Fibroblast of skin of right biceps (primary cell): ENCODE measurements around the gene NVL.

Experiments
- DNase-seq: peaks from one replicate; pipeline ENCODE4 v3.0.0-alpha.2; 2013

The NVL gene

DNA sequence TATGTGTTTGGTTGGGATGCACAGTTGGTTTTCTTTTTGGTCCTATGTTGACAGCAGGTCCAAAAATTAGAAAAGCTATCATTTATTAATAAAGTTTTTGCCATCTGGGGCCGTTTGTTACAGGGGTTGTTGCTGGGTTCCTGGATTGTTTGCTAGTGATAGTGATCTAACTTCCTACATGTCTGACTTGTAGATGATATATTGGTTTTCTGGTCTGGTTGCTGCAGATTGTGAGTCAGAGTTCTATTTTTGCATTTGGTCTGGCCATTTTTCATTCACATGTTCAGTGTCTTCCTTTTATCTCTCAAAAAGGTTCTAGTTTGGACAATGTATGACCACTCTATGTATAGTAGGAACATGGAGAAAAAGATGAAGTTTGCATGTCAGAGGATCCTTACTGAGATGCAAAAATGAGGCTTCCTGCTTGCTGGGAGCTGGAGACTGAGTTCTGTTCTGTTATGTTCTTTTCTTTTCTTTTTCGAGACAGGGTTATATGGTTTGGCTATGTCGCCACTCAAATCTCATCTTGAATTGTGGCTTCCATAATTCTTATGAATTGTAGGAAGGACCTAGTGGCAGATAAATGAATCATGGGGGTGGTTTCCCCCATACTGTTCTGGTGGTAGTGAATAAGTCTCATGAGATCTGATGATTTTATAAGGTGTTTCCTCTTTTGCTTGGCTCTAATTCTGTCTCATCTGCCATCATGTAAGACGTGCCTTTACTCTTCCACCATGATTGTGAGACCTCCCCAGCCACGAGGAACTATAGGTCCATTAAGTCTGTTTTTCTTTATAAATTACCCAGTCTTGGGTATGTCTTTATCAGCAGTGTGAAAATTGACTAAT is 4.2 kb upstream of the NVL start:
- DNase-seq, result peak; percentile 62

DNA sequence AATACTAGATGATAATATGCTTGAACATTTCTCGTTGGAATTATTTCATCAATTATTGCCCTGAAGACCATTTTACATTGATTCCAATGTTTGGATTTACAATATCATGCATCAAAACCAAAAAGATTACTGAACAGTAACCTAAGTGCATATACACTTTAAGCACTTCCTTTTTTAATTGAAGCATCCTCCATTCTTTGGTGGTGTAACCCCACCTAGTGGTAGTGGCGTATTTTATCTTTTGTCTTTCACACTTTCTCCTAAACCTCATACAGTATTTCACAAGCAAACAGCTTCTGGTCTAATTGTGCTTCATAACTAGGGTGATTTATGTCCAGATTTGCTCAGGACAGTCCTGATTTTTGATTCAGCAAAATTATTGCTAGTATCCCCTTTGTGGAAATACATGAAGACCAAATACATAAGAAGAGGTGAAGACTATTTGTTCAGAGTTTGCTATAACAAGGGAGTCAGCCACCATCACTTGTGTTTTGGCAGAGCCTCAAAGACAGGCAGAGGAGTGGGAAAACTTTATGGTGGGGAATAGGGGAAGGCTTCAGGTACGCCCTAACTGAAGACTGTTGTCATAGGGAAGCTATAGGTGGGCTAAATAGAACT is 3.4 kb upstream of the NVL start:
- DNase-seq, result peak; percentile 64

DNA sequence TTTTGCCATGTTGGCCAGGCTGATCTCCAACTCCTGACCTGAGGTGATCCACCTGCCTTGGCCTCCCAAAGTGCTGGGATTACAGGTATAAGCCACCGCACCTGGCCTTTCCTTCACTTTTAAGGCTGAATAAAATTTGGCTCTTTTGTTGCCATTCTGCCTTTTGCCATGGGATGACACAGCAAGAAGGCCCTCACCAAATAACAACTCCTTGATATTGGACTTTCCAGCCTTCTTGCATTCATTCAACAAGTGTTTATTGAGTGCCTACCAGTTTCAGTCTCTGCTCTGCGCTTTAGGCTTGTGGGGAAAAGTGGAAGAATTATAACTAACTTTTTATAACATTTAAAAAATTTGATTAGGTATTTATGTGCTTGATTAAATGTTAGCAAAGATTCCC is 1.9 kb upstream of the NVL start:
- no peak for DNase-seq

DNA sequence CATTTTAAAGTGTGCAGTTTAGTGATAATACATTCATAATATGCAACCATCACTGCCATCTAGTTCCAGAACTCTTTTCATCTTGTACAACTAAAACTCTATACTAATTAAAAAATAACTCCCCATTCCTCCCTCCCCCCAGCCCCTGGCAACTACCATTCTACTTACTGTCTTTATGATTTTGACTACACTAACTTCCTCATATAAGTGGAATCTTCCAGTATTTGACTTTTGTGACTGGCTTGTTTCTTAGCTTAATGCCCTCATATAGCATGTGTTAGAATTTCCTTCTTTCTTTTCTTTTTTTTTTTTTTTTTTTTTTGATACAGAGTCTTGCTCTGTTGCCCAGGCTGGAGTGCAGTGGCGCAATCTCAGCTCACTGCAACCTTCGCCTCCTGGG is 1.4 kb upstream of the NVL start:
- DNase-seq, result no peak

DNA sequence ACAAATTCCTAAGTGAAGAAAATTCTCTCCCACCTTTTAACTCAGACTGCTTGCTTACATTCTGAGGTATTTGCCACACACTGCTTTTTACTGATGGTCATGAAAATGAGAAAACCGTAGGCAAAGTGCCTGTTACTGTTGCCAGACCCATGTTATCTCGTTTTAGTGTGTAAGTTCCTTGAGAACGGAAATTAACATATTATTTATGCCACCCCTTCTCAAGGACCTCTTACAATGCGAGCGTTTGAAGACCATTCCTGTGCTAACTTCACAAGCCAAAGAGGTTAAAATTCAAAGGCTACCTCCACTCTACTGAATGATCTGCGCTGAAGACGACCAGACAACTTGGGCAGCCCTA is 509 bp downstream of the NVL start:
- no peak for DNase-seq

DNA sequence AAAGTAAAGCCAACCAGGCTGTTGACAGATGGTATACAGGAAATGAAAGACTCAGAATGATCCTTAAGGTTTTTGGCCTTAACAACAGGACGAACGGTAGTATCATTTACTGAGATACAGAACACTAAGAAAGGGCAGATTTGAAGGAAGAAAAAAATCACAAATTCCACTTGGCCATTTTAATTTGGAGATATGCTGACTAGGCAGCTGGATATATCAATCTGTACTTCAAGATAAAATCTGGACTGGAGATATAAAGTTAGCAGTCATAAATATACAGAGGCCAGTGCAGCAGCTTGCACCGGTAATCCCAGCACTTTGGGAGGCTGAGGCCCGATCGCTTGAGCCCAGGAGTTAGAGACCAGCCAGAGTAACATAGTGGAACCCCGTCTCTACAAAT is 1.3 kb downstream of the NVL start:
- DNase-seq, result no peak

DNA sequence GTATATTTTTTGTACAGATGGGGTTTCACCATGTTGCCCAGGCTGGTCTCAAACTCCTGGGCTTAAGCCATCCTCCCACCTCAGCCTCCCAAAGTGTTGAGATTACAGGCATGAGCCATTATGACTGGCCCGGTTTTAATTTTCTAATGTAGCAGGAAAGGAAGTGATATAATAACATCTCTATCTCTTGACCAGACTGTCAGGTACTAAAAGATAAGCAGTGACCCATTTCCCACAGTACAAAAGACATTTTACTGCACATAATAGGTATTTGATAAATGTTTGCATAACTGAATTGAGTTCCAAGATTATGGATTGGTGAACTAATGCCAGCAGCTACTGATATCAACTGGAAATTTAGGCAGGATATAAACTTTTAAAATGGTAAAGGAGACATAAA is 4.0 kb downstream of the NVL start:
- DNase-seq, result no peak

DNA sequence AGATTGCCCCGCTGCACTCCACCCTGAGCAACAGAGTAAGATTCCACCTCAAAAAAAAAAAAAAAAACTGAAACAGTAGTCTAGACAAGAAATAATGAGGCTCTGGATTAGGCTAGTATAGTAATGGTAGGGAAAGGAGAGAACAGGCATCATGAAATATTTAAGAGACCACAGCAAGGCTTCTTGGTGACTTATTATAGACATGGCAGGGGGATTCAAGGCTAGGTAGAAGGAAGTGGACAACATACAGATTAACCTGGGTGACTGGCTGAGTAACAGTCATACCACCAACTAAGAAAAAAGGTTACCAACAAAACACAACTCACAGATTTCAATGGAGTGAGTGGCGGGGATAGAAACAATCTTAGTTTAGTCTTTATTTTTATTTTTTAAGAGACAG is 8.3 kb downstream of the NVL start:
- DNase-seq, result no peak

DNA sequence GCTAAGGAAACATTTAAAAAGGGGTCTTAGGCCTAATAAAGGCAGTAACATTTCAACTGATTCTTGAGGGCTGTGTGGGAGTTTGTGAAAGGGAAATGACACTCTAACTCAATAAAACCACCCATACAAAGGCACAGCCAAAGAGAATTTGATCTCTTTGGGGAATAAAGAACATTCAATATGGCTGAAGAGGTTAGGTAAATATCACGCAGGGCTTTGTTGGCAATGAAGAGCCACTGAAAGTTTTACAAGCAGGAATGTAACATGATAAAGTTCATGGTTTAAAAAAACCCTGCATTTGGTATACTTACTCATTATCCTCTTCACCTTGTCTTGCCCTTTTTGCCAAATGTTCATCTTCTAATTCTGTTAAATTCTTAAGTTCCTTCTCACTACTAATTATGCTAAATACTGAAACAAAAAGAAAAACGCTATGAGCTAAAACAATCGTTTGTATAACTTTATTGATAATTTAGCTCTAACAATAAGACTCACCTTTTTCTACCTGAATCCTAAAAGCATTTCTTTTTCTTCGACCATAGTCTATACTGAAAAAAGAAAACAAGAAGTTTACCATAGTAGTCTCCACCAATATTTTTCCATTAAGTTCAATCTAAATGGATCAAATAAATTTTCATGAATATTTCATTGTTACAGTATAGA is 12.5 kb downstream of the NVL start:
- DNase-seq, result no peak

DNA sequence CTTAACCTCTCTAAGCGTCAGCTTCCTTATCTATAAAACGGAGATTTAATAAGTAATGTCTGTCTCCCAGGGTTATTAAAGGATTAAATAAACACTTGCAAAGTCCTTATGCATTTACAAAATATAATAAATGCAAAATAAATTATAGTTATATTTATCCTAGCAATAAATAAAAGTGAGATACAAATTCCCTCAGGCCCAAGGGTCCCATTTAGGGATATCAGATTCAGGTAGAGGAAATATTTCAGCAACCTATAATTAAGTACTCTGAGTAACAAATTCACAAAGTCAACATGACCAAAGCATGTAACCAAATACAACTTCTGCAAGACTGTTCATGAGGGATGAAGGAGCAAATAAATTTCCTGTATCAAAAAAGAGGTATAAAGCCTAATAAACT is 17.9 kb downstream of the NVL start:
- no peak for DNase-seq

DNA sequence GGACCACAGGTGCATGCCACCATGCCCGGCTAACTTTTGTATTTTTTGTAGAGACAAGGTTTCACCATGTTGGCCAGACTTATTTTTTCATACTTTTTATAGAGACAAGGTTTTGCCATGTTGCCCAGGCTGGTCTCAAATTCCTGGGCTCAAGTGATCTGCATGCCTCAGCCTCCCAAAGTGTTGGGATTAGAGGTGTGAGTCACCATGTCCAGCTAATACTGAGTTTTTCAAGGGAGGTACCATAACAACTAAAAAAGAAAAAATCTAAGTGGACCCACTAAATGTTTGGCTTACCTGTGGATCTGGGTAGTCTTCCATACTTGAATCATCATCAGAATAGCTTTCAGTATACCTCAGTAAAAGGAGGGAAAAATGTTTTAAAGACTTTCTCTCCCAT is 18.5 kb downstream of the NVL start:
- peak; percentile 8 for DNase-seq

DNA sequence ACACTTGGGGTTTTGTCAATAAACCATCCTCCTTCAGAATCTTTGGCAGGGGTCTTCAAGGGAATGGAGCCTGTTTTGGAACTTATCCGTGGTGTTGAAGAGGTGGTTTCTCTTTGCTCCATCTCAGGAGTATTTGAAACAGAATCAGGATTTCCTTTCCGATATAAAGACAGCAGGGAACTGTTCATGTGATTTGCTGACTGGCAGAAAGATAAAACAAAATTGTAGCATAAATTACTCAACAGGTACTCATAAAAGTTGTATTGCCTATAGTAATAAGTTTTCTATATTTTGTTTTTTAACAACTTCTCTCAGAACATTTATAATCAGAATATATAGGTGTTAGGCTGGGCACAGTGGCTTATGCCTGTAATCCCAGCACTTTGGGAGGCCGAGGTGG is 21.9 kb downstream of the NVL start:
- no peak for DNase-seq

DNA sequence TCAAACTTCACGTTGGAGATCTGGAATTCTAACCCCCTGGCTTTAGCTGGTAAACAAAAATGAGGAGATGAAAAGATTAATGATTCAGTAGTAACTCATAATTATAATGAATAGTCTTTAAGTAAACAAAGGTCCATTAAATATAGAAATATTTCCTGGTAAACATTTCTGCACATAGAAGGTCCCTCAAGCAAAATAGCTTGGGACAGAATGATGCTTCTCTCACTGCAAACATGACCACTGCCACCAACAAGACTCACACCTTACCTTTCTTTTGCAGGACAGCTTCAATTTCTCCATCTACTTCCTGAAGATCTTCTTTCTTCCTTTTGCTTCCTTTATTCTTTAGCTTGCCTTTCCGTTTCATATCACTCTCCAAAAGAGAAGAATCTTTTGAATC is 25.2 kb downstream of the NVL start:
- no peak for DNase-seq

DNA sequence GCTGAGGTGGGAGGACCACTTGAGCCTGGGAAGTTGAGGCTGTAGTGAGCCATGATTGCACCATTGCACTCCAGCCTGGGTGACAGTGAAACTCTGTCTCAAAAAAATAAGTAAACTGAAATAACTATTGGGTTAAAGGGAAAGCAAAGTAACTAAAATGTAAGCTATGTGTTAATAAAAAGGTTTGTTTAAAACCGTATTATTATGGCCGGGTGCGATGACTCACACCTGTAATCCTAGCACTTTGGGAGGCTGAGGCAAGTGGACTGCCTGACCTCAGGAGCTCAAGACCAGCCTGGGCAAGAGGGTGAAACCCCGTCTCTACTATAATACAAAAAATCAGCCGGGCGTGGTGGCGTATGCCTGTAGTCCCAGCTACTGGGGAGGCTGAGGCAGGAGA is 27.0 kb downstream of the NVL start:
- DNase-seq, result no peak

DNA sequence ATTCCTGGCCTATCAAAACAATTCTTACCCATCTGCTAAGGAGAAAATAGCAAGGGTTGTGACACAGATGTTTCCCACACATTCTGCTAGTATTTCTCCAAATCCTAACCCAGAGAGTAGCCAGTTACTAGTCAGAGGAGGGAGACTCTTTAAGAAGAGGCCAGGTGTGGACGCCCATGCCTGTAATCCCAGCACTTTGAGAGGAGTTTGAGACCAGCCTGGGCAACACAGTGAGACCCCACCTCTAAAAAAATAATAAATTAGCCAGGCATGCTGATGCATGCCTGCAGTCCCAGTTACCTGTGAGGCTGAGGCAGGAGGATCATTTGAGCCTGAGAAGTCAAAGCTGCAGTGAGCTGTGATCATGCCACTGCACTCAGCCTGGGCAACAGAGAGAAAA is 28.6 kb downstream of the NVL start:
- no peak for DNase-seq

DNA sequence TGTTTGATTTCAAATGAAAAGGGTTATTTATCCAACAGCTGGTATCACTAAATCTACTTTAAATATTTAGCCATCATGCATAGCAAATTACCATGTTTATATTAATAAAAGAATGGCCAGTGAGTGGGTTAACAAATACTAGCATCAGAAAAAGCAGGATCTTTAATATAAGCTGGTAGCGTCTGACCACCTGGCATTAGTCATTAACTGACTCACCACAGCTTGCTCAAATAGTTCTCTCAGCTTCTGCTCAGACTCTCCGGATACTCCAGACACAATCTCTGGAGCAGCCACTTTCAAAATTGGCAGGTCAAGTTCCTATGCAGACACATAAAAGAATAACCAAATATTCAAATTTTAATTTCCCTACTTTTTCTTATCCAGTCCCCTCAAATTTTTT is 29.6 kb downstream of the NVL start:
- peak; percentile 67 for DNase-seq

DNA sequence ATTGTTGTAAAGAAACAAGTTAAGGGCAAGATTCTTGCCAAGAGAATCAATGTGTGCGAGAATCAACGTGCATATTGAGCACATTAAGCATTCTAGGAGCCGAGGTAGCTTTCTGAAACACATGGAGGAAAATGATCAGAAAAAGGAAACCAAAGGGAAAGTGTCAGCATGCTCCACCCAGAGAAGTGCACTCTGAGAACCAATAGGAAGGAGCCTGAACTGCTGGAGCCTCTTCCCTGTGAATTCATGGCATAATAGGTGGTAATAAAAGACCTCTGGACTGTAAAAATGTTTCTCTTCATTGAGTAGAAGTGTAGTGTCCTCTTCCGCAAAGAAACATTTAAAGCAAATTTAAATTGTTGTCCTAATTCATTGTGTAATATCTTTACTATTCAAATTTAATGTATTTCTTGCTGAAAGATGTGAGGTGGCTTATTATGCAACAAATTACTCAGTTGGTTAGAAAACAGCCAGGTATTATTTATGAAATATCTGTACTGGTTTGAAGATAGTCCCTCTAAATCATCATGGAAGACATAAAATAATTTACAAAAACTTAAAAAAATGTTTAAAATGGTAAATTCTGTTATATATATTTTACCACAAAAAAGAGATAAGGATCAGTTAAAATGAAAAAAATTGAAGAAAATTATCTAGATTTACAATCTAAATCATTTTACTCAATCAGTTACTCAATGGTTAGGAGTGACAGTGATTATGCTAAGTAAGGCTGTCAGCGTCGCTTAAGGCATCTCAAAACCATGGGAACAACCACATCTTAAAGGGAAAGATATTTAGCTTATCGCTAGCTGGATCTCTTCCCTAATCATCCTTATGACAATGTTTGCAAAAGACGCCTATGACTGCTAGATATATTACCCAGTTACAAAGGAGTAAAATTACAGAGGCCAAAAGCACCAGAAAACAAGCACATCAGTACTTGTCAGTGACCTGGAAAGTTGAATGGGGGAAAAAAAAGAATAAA is 31.3 kb downstream of the NVL start:
- no peak for DNase-seq

DNA sequence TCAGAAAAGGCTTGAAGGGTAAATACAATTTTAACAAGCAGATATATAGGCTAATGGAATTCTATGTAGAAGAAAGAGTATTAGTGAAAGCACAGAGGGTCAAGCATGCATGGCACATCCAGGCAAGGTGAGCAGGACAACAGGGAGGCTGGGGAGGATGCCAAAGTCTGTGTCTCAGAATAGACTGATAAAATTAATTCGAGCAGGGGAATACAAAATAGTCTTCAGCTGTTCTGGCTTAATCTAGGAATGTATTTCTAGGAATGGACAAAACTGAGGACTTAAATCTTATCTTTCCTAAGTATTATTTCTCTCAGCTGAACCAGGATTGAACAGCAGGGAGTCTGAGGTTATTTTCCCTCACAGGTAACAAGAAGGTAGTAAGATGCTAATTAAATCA is 35.2 kb downstream of the NVL start:
- no peak for DNase-seq

DNA sequence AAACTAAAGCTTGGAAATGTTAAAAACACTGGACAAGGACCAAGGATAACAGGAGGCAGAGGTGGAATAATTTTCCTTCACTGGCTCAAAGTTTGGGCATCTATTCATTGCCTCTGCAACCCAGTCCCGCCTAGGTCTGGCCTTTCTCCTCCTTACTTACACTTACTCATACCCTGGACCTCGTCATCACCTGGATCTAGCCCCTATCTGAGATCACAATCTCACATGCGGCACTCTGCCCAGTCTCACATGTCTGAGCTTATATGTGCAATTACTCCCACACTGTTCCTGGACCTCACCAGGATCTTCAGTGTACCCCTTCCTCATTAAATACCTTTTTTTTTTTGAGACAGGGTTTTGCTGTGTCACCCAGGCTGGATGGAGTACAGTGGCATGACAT is 37.6 kb downstream of the NVL start:
- DNase-seq, result no peak

DNA sequence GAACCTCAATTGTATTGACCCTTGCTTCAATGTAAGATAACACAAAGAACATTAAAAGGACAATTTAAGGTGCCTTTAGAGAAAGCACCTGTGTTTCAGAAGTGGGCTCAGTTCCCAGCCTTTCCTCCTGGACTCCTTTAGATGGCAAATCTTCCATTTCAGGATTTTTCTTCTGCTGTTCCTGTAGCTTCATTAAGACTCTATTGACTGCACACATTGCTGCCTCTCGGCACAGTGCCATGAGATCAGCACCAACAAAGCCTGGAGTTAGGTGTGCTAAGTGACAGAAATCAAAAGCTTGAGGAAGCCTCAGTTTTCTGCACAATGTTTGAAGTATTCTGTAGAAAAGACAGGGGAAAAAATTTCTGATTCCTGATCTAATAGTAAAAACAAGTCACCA is 40.6 kb downstream of the NVL start:
- DNase-seq, result no peak

DNA sequence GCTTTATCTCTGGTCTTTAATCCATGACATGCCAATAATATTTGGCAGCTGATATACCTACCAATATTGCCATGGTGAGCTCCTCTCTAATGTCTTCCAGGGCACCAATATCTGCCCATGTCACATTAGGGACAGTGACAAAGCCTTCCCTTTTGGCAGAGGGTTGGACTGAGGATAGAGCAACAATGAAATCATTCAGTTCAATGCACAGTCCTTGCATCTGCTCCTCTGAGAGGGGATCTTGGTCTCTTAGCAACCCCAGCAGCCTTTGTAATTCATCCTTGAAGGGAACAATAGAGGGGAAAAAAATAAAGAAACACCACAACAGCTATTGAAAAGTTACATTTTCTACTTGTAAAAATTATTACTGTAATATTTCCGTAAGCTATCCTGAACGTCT is 42.3 kb downstream of the NVL start:
- no peak for DNase-seq

DNA sequence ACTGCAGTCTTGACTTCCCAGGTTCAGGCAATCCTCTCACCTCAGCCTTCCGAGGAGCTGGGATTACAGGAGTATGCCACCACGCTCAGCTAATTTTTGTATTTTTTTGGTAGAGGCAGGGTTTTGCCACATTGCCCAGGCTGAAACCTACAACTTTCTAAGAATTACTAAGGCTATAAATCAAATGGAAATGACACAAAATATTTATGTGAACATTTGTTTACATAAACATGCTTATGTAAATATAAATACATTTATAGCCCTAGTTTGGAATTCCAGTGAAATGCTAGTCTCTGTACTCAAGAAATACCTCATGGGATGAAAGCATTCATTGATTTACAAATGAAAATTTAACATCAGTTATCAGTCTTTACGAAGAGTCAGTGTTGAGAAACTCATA is 47.8 kb downstream of the NVL start:
- no peak for DNase-seq

DNA sequence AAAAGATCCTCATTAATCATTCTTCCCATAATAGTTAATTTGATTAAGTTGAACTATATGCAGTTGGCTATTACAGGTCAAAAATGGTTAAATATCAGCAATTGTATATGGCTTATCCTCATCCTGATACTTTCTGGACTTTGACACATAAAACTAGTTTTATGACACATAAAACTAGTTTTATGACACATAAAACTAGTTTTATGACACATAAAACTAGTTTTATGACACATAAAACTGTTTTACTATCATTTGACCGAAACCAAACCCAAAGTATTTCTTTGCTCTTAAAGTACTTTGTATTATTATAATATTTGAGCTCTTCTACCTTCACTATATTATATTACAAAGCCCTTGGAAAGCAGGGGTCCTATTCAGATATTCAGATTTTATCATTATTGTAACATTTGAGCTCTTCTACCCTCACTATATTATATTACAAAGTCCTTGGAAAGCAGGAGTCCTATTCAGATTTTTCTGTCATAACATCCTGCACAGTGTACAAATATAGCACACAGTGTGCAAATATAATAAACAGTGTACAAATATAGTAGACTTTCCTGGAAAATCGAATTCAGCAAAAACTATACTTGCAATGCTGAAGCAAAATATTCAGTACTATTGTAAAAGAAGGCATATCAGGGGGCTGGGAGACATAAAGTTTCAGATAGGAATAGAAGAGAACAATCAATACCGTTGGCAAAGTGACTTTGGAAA is 53.0 kb downstream of the NVL start:
- no peak for DNase-seq
